ENCODE data around the gene GP1BA. TPM values are rescaled to one million over a fixed set of nuclear protein-coding genes. Genes with fewer than 3 reads are reported as not detected.

Gene GP1BA
- total RNA-seq, 3 donors from 2014 or later: 0.21 to 0.49 (median 0.25) TPM

- H3K4me3 Mint-ChIP-seq: no peak overlapping the region
- ATAC-seq (no peak), DNase-seq (no peak)
- H3K27me3 Mint-ChIP-seq (ENCODE audit: low read depth): no peaks in the 10 kb centered on the region
- no peaks in the 10 kb centered on the region for H3K9me3 Mint-ChIP-seq
- peaks cover 21% of the 10 kb centered on the region for H3K36me3 Mint-ChIP-seq (ENCODE audit: insufficient read depth)
- H3K4me1 Mint-ChIP-seq (ENCODE audit: low read depth): peaks cover 9% of the 10 kb centered on the region
Measured at GRCh38 chr17:4960279-4960922, 28.3 kb downstream of the GP1BA start.

GRCh38 chr17:4965311-4965986 is 33.4 kb downstream of the GP1BA start:
- peaks cover 23% of the 10 kb centered on the region for H3K36me3 Mint-ChIP-seq (ENCODE audit: insufficient read depth)
- H3K9me3 Mint-ChIP-seq: no peaks in the 10 kb centered on the region
- ATAC-seq: no peak
- H3K27me3 Mint-ChIP-seq (ENCODE audit: low read depth): no peaks in the 10 kb centered on the region
- peaks cover 30% of the 10 kb centered on the region for H3K4me1 Mint-ChIP-seq (ENCODE audit: low read depth)
- peak overlapping the region; percentile 7 for H3K4me3 Mint-ChIP-seq
- DNase-seq: no peak

DNA sequence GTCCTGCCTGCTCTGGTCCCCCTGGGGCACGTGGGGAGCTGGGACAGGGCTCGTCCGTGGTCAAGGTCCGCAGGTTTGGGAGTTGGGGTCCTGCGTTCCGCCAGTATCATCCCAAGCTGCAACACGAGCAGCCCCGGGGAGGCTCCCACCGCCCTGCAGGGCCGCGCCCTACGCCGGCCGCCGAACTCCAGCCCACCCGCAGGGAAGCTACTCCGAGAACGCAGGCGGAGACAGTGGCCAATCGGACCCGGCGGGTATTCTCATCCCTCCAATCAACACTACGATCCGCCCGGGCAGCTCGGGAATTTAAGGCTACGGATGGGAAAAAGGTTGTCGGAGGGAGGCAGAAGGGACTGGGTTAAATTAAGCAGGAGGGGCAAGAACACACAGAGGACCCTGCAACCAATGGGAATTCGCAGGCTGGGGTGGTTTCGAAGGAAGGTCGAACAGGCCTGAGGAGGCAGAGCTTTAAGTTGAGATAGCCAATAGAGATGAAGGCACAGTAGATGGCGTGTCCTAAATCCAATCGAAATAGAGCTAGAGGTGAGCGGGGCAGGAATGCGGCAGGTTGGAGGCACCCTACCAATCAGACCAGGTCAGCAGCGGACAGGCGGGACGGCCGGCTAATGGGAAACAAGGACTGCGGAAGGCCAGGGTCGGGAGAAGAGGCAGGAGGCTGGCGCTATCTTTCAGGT is 34.9 kb downstream of the GP1BA start:
- Mint-ChIP-seq H3K36me3 (ENCODE audit: insufficient read depth) (peaks cover 23% of the 10 kb centered on the region), H3K9me3 (no peaks in the 10 kb centered on the region), H3K27me3 (ENCODE audit: low read depth) (no peaks in the 10 kb centered on the region), H3K4me1 (ENCODE audit: low read depth) (peaks cover 38% of the 10 kb centered on the region), H3K4me3 (no peak overlapping the region)
- DNase-seq (peak; percentile 88), ATAC-seq (peak; percentile 86 to 88)

DNA sequence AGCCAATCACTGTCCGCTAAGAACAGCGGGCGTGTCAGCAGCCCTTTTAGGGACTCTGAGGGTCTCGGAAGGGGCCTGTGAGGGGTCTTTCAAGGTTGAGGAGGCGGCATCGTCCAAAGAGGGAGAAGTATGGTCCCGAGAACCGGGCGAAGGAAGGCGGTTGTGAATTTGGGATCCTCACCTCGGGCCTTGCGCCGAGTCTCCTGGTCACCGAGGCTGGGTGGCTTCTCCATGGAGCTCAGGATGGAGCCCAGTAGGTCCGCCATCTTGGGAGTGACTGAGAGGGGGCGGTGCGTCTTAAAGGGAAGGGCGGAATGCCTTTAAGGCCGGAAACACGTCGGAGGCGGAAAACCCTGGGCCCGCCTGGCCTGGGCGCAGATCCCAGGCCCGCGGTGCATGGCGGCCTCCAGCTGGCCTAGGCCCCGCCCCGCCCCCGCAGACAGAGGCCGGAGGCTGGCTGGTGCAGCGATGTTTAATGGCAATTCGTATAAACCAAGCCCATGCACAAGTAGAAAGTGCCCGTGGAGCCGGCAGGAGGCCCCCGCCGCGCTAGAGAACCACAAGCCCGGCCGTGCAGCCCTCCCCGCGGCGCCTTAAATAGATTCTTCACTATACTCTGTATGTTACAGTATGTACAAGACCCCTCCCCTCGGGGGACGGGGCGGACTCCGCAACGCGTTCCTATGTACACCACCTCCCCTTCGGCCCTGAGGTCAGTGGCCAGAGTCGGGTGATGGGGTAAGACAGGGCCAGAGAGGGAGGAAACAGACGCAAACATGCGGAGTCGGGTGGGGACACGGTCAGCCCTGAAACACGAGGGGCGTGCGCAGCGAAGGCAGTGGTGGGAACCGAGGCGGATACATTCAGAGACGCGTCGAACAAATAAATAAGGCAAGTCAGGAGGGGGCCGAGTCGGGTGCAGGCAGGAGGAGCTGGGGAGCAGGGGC is 35.7 kb downstream of the GP1BA start, which contains the start of gene SPAG7:
Gene SPAG7, minus strand, starts transcription at position 279 of the 947 bp plus-strand sequence. Its CDS starts 13 bp downstream, at position 266.
- Mint-ChIP-seq H3K9me3 (no peaks in the 10 kb centered on the region), H3K36me3 (ENCODE audit: insufficient read depth) (peaks cover 25% of the 10 kb centered on the region), H3K4me3 (no peak within 1 kb of the TSS), H3K4me1 (ENCODE audit: low read depth) (peaks cover 38% of the 10 kb centered on the region), H3K27me3 (ENCODE audit: low read depth) (no peaks in the 10 kb centered on the region)
- peak; percentile 89 for DNase-seq
- ATAC-seq: peak; percentile 59 to 61

DNA sequence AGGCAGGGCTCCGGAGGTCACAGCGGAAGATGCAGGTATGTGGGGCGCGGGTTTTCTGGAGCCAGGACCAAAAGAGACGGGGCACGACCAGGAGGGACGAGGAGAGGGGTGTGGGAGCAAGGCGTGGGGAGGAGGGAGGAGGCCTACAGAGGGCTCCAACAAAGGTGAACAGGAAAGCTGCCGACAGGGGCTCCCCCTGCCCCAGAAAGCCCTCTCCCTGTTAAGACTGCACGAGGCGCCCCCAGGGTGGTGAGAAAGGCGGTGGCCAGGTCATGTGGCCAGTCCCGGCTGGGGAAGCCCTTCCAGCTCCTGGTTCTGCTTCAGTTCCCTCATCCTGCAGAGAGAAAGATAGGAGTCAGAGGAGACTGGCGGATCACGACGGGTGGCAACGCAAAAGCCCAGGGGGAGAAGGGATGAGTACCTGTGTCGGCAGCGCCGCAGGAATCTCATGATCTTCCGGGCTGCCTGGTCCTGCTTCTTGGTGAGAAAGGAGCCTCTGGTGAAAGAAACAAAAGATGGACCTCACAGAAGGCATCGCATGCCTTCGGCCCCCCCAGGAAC is 36.5 kb downstream of the GP1BA start:
- H3K9me3 Mint-ChIP-seq: no peaks in the 10 kb centered on the region
- H3K4me1 Mint-ChIP-seq (ENCODE audit: low read depth): peaks cover 38% of the 10 kb centered on the region

DNA sequence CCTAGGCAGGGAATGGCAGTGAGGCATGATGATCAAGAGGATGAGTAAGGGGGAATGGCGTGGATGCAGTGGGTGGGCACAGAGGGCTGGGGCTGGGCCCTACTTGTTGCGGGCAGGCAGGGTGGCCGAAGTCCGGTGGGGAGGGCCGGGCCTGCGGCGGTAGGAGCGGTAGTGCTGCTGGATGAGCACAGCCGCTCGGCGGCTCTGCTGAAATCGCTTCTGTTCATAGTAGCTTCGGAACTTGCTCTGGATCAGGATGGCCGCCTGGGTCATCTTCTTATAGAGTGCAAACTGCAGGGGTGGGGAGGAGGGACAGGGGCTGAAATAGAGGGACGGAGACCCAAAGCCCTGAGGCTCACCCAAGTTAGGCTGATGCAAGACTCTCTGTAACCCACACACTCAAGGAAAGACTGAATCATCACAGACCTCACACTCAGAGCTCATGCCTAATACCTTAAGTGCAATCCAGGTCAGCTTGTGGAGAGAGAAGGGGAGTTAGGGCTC is 37.0 kb downstream of the GP1BA start:
- ATAC-seq (peak; percentile 11 to 27), DNase-seq (peak; percentile 25)
- peaks cover 33% of the 10 kb centered on the region for H3K36me3 Mint-ChIP-seq (ENCODE audit: insufficient read depth)
- H3K27me3 Mint-ChIP-seq (ENCODE audit: low read depth): no peaks in the 10 kb centered on the region
- no peaks in the 10 kb centered on the region for H3K9me3 Mint-ChIP-seq
- H3K4me1 Mint-ChIP-seq (ENCODE audit: low read depth): peaks cover 38% of the 10 kb centered on the region
- H3K4me3 Mint-ChIP-seq: no peak overlapping the region

More for the DNA sequence above, 36.5 kb downstream of the GP1BA start:
- ATAC-seq: no peak
- H3K4me3 Mint-ChIP-seq: no peak overlapping the region
- H3K27me3 Mint-ChIP-seq (ENCODE audit: low read depth): no peaks in the 10 kb centered on the region
- no peak for DNase-seq
- H3K36me3 Mint-ChIP-seq (ENCODE audit: insufficient read depth): peaks cover 28% of the 10 kb centered on the region

DNA sequence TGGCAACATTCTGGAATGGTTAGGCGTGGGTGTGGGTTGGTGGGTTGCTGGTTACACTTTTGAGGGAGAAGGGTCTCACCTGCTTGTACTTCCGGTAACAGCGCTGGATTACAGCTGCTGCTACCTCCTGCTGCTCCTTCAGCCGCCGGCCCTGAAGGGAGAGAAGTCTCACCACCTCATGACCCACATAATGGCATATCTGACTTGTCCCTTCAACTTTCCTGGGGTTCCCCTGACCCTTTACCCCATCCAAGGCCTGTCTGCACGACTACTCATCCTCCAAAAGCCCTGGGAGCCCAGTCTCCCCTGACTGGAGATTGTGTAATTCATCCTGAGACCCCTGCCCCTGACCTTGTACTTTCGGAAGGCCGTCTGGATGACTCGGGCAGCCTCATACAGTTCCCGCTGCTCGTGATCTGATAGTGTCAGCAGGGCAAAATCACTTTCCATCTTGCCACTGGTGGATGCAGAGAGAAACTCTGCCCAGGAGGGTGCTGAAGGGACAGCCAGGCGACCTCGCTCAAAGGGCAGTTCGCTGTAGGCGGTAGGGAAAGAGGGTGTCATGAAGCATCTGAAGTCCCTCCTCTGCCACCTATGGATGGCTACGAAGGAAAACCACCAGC is 37.6 kb downstream of the GP1BA start:
- no peak for DNase-seq
- Mint-ChIP-seq H3K27me3 (ENCODE audit: low read depth) (no peaks in the 10 kb centered on the region), H3K4me1 (ENCODE audit: low read depth) (peaks cover 38% of the 10 kb centered on the region), H3K36me3 (ENCODE audit: insufficient read depth) (peaks cover 37% of the 10 kb centered on the region), H3K4me3 (no peak overlapping the region), H3K9me3 (no peaks in the 10 kb centered on the region)
- no peak for ATAC-seq

DNA sequence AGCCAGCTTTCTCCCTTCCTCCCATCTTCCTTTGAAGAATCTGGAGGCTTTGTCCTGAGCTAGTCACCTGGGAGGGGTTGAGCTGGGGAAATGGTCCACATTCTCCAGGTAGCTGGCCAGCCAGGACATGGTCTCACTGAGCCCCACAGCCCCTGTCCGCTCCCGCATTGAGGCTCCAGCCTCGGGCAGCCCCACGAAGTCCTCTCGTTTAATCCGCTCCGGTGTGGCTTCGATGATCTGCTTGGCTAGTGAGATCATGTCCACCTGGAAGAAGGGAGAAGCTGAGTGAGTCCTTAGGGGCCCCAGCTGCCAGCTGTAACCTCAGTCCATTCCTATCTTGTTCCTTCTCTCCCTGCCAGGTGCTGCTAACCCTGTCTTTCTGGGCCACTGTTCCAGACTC is 38.2 kb downstream of the GP1BA start:
- ATAC-seq: no peak
- Mint-ChIP-seq H3K9me3 (no peaks in the 10 kb centered on the region), H3K27me3 (ENCODE audit: low read depth) (no peaks in the 10 kb centered on the region), H3K4me1 (ENCODE audit: low read depth) (peaks cover 36% of the 10 kb centered on the region), H3K4me3 (no peak overlapping the region), H3K36me3 (ENCODE audit: insufficient read depth) (peaks cover 42% of the 10 kb centered on the region)
- no peak for DNase-seq

- no peak overlapping the region for H3K4me3 Mint-ChIP-seq
- DNase-seq: no peak
- H3K36me3 Mint-ChIP-seq (ENCODE audit: insufficient read depth): peaks cover 39% of the 10 kb centered on the region
- H3K9me3 Mint-ChIP-seq: no peaks in the 10 kb centered on the region
- H3K4me1 Mint-ChIP-seq (ENCODE audit: low read depth): peaks cover 28% of the 10 kb centered on the region
- no peak for ATAC-seq
- H3K27me3 Mint-ChIP-seq (ENCODE audit: low read depth): no peaks in the 10 kb centered on the region
Measured at GRCh38 chr17:4971826-4972225, 39.7 kb downstream of the GP1BA start.

- H3K27me3 Mint-ChIP-seq (ENCODE audit: low read depth): no peaks in the 10 kb centered on the region
- peaks cover 39% of the 10 kb centered on the region for H3K36me3 Mint-ChIP-seq (ENCODE audit: insufficient read depth)
- H3K4me1 Mint-ChIP-seq (ENCODE audit: low read depth): peaks cover 28% of the 10 kb centered on the region
- no peak overlapping the region for H3K4me3 Mint-ChIP-seq
- no peak for ATAC-seq
- DNase-seq: no peak
- no peaks in the 10 kb centered on the region for H3K9me3 Mint-ChIP-seq
Measured at GRCh38 chr17:4972322-4972721, 40.2 kb downstream of the GP1BA start.

DNA sequence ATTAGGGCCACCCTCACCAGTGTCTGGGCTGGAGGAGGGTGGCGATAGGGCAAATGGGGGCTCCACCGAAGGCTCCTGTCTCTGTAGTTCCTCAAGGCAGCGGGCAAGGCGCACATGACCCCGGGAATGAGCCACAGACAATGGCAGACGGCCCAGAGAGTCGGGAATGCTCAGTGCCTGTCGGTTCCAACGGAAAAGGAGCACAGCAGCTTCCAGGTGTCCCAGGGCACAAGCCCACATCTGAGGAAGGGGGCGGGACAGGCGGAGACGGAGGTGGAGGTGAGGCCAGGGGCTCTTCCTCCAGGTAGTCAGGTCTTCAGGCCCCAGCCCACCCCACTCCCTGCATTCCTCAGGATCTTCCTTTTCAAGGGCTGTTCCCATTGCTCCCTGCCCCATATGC is 40.7 kb downstream of the GP1BA start:
- Mint-ChIP-seq H3K36me3 (ENCODE audit: insufficient read depth) (peaks cover 40% of the 10 kb centered on the region), H3K4me3 (no peak overlapping the region), H3K9me3 (no peaks in the 10 kb centered on the region)

GRCh38 chr17:4973256-4974114 is 41.4 kb downstream of the GP1BA start:
- no peak for DNase-seq
- Mint-ChIP-seq H3K9me3 (no peaks in the 10 kb centered on the region), H3K4me3 (no peak overlapping the region), H3K36me3 (ENCODE audit: insufficient read depth) (peaks cover 44% of the 10 kb centered on the region), H3K27me3 (ENCODE audit: low read depth) (no peaks in the 10 kb centered on the region), H3K4me1 (ENCODE audit: low read depth) (peaks cover 28% of the 10 kb centered on the region)
- ATAC-seq: no peak

More for the DNA sequence above, 40.7 kb downstream of the GP1BA start:
- DNase-seq (no peak), ATAC-seq (no peak)
- Mint-ChIP-seq H3K4me1 (ENCODE audit: low read depth) (peaks cover 28% of the 10 kb centered on the region), H3K27me3 (ENCODE audit: low read depth) (no peaks in the 10 kb centered on the region)
